K562 (cell line): ENCODE results near the gene DOCK1.

ENCODE experiments used
- CTBP1 ChIP-seq: fragments of 450-650 bp; IDR thresholded peaks from 2 replicates; pipeline ENCODE4 v1.6.1; 2016; ENCODE audit warnings: borderline replicate concordance
- ZNF121 ChIP-seq: sonication (generic); formaldehyde crosslinking; conservative IDR thresholded peaks from 2 replicates; pipeline ENCODE4 v1.8.0; 2022; ENCODE audit warnings: missing genetic modification reagents
- ZNF444 ChIP-seq: fragments of 250-450 bp; sonication (Bioruptor Pico); IDR thresholded peaks from 2 replicates; pipeline ENCODE4 v1.4.0; 2020; ENCODE audit warnings: mild to moderate bottlenecking, moderate library complexity

GRCh38 chr10:127011174-127011573, 105.9 kb downstream of the DOCK1 start:
- TF ChIP-seq CTBP1 (no peak), ZNF444 (CRISPR knock-in tag) (no peak), ZNF121 (CRISPR knock-in tag) (no peak)
